Stimulated activated naive CD8-positive, alpha-beta T cell treated with anti-CD3 and anti-CD28 coated beads, Interleukin-15, Interleukin-2, amounts not matched to agents 100 U/mL and 50 U/mL, for 24 hours (primary cell): ENCODE data around the gene CHRNA4.

Experiments used
- ATAC-seq: fragments of 150-1000 bp; cut with Tn5 transposase; one replicate; pipeline ENCODE4 v1.10.0; 2021
- DNase-seq: peaks from one replicate; pipeline ENCODE4 v3.0.0; 2021

Gene CHRNA4

DNA sequence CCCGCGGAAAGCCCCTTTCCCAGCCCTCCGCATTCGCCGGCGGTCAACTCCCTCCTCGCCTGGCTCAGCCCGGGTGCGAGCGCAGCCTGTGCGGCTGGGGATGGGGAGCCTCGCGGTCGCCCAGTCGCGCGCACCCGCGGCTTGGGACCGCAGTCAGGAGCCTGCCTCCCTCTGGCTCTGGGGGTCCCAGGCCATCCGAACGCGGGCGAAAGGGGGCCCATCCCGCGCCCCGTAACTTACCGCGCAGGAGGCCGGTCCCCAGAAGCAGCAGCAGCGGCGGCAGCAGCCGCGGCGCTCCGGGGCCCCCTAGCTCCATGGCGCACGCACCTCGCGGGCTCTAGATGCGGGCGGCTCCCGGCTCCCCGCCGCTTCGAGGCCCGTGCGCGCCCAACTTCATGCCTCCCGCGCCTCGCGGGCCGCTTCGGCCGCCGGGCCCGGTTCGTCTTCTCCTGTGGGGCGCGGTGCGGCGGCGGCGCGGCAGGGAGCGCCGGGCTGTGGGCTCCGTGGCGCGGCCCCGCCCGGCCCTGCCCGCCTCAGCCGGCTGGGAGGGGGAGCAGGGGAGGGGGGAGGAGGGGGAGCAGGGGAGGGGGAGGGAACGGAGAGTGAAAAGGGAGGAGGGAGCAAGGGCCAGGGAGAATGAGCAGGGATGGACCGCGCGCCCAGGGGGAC, at the start of gene CHRNA4:
Gene CHRNA4, minus strand, starts transcription at position 500 of the 669 bp plus-strand sequence. Its CDS starts 184 bp downstream, at position 316.
- ATAC-seq (no peak), DNase-seq (no peak)

- ATAC-seq = no peak
- DNase-seq = no peak
Measured at GRCh38 chr20:63409834-63410435, 48.8 kb upstream of the CHRNA4 start.

- DNase-seq = no peak
Measured at GRCh38 chr20:63409066-63409833, 48.1 kb upstream of the CHRNA4 start.

DNA sequence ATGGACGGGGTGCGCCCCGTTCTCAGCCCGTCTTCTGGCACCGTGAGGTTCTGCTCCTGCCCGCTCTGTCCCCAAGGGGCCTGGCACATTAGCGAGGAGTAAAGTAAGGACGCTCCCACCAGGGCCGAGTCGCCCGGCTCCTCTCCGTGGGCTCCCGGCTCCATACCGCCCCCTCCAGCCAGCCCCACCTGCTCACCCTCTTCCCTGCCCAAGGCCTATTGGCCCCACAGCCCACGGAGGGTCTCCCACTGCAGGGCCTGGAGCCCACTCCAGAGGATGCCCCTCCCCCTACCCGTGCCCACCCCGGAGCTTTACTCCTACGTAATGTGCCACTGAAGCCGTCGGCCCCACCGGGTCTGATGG, 47.5 kb upstream of the CHRNA4 start:
- no peak for ATAC-seq

More at GRCh38 chr20:63409066-63409833, 48.1 kb upstream of the CHRNA4 start:
- ATAC-seq = no peak

DNA sequence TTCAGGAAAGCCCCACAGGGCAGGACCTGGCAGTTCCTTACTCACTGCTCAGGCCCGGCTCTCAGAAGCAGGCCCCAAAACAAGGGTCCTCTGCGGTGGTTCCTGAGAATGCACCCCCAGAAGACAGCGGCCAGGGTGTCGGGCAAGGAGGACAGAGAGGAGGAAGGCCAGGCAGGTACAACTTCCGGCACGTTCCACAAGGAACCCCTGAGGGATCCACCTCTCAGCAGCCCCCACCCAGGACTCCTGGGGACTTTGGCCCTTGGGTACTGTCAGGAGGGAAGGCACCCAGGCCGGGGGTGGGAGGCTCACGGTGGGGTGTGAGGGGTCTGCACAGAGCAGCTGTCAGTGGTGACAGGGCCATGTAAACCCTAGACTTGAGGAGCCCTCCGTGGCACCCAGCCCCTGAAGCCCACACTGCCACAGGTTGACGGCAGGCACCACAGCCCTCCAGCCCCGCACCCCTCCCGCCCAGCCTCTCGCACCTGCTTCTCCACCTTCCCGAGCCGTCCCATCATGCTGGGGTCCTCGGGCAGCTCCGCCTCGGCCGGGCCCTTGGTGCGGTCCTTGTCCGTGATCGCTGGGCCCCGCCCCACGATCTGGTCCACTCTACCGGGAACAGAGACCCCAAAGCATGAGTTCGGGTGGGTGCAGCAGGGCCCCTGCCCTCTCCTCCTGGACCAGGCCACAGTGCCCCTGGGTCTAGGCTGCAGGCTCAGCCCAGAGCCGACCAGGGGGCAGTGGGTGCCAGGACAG, 47.0 kb upstream of the CHRNA4 start:
- DNase-seq (no peak), ATAC-seq (no peak)

More for the DNA sequence above, 47.5 kb upstream of the CHRNA4 start:
- no peak for DNase-seq

- ATAC-seq = no peak
- no peak for DNase-seq
Measured at GRCh38 chr20:63406617-63407245, 45.6 kb upstream of the CHRNA4 start.

DNA sequence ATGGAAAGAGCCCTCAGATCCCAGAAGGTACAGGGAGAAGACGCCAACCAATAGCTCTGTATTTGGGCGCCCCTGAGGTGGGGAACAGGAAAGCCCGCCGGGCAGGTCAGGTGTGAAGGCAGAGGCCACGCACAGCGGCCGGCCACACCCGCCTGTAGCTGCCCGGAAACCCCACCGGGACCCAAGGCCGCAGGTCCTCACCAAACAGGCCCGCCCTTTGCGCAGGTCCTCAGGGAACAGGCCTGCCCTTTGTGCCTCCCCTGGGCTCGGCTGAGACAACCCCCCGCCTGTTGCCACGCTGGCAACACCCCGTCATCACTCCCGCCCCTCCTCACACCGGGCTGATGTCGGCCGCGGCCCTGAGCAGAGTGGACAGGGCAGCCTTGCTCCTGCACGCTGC, 44.9 kb upstream of the CHRNA4 start:
- ATAC-seq (no peak), DNase-seq (no peak)

GRCh38 chr20:63405102-63405730, 44.1 kb upstream of the CHRNA4 start:
- DNase-seq (no peak), ATAC-seq (no peak)

GRCh38 chr20:63404129-63405085, 43.3 kb upstream of the CHRNA4 start:
- no peak for DNase-seq
- no peak for ATAC-seq

- no peak for DNase-seq
Measured at GRCh38 chr20:63403403-63404105, 42.4 kb upstream of the CHRNA4 start.

DNA sequence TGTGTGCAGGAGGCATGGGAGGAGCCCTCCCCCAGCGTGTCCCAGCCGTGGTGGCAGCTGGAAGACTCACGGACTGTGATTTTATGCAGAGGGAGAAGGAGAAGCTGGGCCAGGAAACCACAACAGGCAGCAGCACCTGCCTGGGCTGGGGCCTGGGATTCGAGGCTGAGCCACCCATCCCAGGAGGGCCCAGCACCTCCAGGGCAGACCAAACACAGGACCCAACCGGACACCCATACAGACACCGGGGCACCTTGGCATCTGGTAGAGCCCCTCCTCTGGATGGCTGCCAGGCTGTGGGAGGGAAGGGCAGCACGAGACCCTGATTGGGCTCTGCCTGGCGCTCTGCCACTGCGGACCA, 41.7 kb upstream of the CHRNA4 start:
- ATAC-seq (no peak), DNase-seq (no peak)

More at GRCh38 chr20:63403403-63404105, 42.4 kb upstream of the CHRNA4 start:
- ATAC-seq = no peak

DNA sequence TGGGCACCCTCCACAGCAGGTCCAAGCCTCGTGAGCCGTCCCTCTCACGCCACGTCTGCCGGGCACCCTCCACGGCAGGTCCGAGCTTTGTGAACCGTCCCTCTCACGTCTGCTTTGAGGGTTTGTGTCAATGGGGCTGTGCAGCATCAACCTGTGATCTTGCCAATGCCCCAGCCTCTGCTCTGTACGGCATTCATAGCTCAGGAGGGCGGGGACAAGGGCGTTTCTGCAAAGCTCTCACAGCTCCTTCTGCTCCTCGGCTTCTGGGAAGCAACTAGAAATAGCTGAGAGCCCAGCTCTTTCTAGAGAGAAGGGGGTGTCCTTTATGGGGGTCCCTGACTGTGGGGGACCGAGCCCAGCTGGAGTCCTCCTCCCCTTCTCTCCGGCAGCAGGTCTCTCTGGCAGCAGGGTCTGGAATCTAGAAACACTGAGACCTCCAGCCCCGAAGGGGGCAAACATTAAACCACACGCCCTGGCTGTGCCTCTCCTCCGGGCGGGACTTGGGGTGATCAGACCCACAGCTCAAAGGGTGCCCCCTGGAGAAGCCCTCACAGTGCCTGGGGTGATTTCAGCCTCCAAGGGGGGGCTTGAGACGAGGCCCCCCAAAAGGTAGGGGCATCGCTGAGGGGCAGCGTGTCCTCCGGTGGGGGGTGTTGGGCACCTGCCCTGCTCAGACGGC, 41.2 kb upstream of the CHRNA4 start:
- no peak for ATAC-seq
- no peak for DNase-seq

DNA sequence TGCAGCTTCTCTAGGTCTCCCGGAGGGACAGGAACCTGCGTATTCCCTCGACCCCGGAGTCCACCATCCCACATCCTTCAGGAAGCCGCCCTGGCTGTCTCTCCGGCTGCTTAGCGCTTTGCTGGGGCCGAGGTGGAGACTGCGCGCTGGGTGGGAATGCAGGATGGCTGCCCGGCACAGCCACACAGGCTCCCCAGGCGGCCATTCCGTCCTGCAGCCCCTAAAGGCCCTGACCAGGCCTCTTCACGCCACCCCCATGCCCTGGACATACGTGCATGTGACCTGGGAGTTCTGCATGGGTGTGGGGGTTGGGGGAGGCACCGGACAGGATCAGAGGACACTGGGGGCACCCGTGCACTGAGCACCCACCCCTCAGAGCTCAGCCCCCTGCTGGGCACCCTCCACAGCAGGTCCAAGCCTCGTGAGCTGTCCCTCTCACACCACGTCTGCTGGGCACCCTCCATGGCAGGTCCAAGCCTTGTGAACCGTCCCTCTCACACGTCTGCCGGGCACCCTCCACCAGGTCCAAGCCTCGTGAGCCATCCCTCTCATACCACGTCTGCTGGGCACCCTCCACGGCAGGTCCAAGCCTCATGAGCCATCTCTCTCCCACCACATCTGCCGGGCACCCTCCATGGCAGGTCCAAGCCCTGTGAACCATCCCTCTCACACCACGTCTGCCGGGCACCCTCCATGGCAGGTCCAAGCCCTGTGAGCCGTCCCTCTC, 40.4 kb upstream of the CHRNA4 start:
- ATAC-seq (no peak), DNase-seq (no peak)

GRCh38 chr20:63400486-63401210, 39.5 kb upstream of the CHRNA4 start:
- DNase-seq = no peak
- no peak for ATAC-seq

GRCh38 chr20:63399596-63400375, 38.6 kb upstream of the CHRNA4 start:
- ATAC-seq (no peak), DNase-seq (no peak)

DNA sequence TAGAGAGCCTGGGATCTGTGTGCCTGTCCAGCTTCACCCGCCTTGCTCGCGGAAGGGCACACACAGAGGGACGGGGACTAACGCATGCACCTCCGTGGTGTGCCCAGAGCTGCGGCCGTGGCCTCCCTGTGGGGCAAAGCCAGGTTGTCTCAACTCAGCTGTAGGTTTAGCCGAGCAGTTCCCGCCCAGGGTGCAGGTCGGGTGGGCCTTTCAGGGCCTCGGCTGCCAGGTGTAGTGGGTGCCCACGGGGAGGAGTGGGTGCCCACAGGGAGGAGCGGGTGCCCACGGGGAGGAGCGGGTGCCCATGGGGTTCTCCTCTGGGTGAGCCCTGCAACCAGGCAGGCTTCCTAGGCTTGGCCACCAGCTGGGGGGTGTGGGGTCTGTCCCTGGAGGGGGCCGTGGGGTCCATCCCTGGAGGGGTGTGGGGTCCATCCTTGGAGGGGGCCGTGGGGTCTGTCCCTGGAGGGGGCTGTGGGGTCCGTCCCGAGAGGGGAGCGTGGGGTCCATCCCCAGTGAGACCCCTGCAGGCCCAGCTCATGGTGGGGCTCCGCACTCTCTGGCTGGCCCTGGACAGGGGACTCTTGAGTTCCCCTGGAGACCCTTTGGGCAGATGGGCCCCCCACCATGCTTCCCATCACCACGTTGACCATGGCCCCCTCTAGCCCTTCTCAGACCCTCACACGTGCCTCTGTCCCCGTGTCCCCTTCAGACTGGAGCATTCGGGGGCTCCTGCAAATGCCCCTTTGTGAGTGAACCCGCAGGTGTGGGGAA, 37.8 kb upstream of the CHRNA4 start:
- ATAC-seq = no peak
- DNase-seq = no peak
